PC-3 (cell line): ENCODE results near the gene SH3GL3.

ENCODE experiments used
- CTCF ChIP-seq: fragments of 300-600 bp; sonication (generic); conservative IDR thresholded peaks from 2 replicates; pipeline ENCODE4 v1.5.1; 2017; ENCODE audit warnings: antibody characterized with exemption, low read depth, mild to moderate bottlenecking, low read length
- EZH2 ChIP-seq: fragments of 300-600 bp; sonication (generic); IDR thresholded peaks from one replicate; pipeline ENCODE4 v1.6.1; 2017; ENCODE audit warnings: antibody characterized with exemption, mild to moderate bottlenecking, low read length; ENCODE audit not compliant: unreplicated experiment

- TF ChIP-seq EZH2 (no peak), CTCF (no peak)
Observed at GRCh38 chr15:83444936-83445335, 2.2 kb upstream of the SH3GL3 start.
